KOPT-K1 (cell line): ENCODE results near the gene LHFPL2.
"Not testable (repeated sequence)": the region's sequence is repeated elsewhere in the genome, so short reads cannot be mapped to it uniquely, and the experiment has no call there.

Source experiments
- H3K27ac ChIP-seq: fragments of 200-600 bp; sonication (generic); 2 replicates; pipeline ENCODE4 v1.5.1; 2016; ENCODE audit warnings: antibody characterized with exemption, mild to moderate bottlenecking, low read depth, low read length; ENCODE audit not compliant: poor library complexity, severe bottlenecking
- H3K36me3 ChIP-seq: fragments of 200-600 bp; sonication (generic); 2 replicates; pipeline ENCODE4 v1.5.1; 2017; ENCODE audit warnings: antibody characterized with exemption, mild to moderate bottlenecking, low read length, moderate library complexity; ENCODE audit not compliant: insufficient read depth
- H3K9me3 ChIP-seq: fragments of 200-600 bp; sonication (generic); 2 replicates; pipeline ENCODE4 v1.5.1; 2017; ENCODE audit warnings: antibody characterized with exemption, low read length, mild to moderate bottlenecking; ENCODE audit not compliant: insufficient read depth, poor library complexity, severe bottlenecking

The LHFPL2 gene

GRCh38 chr5:78492224-78492623 lies 156.3 kb downstream of the LHFPL2 start:
- Histone ChIP-seq H3K27ac (no peak overlapping the region), H3K36me3 (no peaks in the 10 kb centered on the region; the same call in none of the 2 replicates), H3K9me3 (no peaks in the 10 kb centered on the region)

DNA sequence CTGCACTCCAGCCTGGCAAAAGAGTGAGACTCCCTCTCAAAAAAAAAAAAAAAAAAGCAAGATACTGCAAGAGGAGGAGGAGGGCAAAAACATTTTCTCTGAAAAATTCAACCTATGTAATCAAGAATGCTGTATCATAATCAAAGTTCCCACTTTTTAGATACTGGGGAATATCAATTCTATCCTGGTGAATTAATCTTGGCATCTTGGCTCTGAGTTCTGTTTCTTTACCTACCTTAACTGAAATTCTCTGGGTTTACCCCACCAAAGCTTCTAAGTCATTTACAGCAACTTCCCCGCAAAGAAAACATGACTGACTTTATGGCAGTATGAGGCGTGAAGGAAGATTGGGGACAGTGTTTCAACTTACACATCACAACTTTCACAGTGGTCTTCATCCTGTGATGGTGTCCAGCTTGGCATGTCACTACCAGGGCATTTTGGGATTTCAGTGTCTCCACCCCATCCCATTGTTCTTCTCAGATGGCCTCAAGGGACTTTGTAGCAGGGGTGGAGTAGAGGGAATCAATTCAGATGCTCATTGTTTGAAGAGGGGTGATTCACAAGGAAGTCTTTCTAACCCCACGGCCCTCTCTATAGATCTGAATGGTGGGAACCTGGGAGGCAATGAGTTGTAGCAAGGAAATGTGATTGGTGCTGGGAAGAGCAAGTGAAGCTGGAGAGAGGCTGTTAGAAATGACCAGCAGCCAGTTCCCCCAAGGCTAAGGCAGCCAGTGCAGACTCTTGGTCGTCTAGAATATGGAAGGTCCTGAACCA lies 157.7 kb downstream of the LHFPL2 start:
- Histone ChIP-seq H3K36me3 (no peaks in the 10 kb centered on the region; the same call in none of the 2 replicates), H3K9me3 (no peaks in the 10 kb centered on the region), H3K27ac (no peak overlapping the region)

DNA sequence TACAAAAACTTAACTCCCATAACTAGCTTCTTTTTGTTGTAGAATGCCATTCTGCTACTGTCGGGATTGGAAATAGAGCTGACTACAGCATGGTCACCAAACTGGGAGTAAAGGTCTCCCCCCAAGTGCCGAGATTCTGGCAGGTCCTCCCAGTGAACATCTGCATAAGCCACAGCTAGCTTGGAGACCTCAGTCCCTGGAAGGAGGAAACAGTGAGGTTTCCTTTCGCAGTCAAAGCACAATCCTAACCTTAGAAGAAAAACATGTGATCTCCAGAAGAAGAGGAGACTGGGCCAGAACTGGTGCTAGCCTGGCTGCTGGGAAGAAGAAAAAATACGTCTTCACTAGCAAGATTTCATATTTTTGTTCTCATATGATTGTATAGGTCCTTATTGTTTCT lies 160.7 kb downstream of the LHFPL2 start:
- Histone ChIP-seq H3K9me3 (no peaks in the 10 kb centered on the region), H3K27ac (no peak overlapping the region), H3K36me3 (no peaks in the 10 kb centered on the region; the same call in none of the 2 replicates)

- no peaks in the 10 kb centered on the region for H3K9me3 ChIP-seq
- no peak overlapping the region for H3K27ac ChIP-seq
- H3K36me3 ChIP-seq = no peaks in the 10 kb centered on the region; the same call in none of the 2 replicates
Observed at GRCh38 chr5:78486218-78486617, 162.4 kb downstream of the LHFPL2 start.

DNA sequence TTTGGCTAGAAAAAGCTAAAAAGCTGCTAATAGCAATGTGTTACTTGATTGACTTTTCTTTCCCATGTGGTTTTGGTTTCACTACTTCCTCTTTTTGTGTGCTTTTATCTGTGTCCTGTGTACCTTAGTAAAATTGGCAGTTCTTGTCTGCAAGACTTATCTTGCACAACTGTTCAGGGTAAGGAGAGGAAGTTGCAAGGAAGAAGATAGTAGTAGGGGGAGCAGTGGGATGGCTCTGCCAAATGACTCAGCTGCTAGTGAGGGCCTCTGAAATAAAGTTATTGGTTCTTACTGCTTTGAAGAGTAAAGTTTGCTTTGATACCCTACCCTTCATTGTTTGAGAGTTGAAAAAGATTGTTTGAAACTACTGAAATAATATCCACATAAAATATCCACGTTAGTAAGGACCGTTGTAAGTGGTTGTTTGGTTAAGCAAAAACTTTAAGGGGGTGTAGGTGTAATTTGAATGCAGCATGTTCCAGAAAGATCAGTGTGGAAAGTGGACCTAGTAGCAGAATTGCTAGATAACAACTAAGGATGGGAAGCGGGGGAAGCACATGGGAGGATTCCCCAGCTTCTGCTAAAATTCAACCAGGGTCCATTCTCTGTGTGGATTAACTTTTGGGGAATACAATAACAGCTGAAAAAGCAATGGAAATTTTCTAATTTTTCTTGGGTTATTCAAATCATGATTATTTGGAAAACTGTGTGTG lies 164.6 kb downstream of the LHFPL2 start:
- peak overlapping the region; percentile 24 for H3K27ac ChIP-seq
- H3K9me3 ChIP-seq = no peaks in the 10 kb centered on the region
- no peaks in the 10 kb centered on the region; the same call in none of the 2 replicates for H3K36me3 ChIP-seq

DNA sequence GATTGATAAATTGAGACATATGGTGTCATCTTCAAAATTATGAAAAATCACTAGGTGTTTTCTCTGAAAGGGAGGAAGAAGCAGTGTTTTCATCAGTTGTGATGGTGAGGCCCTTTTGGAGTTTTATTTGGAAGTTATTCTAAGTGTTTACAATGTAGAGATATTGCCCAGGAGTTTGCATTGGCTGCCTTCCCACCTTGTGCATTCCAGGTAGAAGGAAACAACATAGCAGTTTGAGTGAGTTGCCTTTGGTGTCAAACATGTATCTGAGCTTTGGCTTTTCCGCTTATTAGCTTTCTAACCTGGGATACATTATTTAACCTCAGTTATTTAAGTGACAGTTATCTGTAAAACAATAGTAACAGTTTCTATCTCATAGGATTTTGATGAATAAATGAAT lies 165.6 kb downstream of the LHFPL2 start:
- Histone ChIP-seq H3K36me3 (no peaks in the 10 kb centered on the region), H3K27ac (no peak overlapping the region), H3K9me3 (no peaks in the 10 kb centered on the region)

DNA sequence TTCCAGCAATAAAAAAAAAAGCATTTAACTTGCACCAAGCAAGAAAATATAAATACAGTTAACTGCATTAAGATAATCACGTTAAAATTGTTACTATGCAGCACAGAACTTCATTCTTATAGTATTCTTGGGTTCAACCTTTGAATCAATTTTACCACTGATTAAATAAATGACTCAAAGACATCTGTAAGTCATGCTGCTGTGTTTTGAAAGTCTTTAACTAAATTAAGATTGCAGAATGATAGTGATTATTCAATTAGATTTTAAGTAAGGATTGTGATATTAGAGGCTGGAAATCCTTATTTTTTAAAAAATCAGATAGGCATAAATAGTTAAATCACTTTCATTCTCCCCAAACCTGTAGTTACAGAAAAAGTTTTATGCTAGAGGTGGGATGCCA lies 171.8 kb downstream of the LHFPL2 start:
- Histone ChIP-seq H3K27ac (no peak overlapping the region), H3K9me3 (no peaks in the 10 kb centered on the region), H3K36me3 (peaks cover 5% of the 10 kb centered on the region; the same call in 1 of the 2 replicates)

GRCh38 chr5:78475370-78475769 lies 173.2 kb downstream of the LHFPL2 start:
- Histone ChIP-seq H3K27ac (no peak overlapping the region), H3K9me3 (no peaks in the 10 kb centered on the region), H3K36me3 (peaks cover 5% of the 10 kb centered on the region; the same call in 1 of the 2 replicates)

- H3K27ac ChIP-seq = no peak overlapping the region
- H3K36me3 ChIP-seq = peaks cover 5% of the 10 kb centered on the region; the same call in 1 of the 2 replicates
- H3K9me3 ChIP-seq = no peaks in the 10 kb centered on the region
Observed at GRCh38 chr5:78473751-78474150, 174.8 kb downstream of the LHFPL2 start.

- no peaks in the 10 kb centered on the region for H3K9me3 ChIP-seq
- H3K36me3 ChIP-seq = peaks cover 5% of the 10 kb centered on the region; the same call in 1 of the 2 replicates
- no peak overlapping the region for H3K27ac ChIP-seq
Observed at GRCh38 chr5:78472469-78473106, 176.0 kb downstream of the LHFPL2 start.

DNA sequence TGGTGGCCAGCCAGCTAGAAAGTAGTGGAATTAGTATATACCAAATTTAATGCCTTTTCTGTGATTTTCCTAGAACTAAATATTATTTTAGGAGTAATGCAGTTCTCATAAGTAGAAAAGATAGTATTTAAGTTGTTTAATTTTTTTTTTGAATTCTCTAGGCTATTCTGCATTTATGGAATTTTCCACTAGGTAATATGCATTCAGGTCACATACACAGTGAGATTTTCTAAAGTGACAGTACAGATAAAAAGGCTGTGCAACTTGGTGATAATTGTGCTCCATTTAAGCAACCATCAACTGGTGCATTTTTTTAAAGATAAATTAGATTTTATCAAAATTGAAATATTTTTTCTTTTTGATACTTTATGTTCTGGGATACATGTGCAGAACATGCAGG lies 176.7 kb downstream of the LHFPL2 start:
- Histone ChIP-seq H3K9me3 (no peaks in the 10 kb centered on the region), H3K36me3 (peaks cover 5% of the 10 kb centered on the region; the same call in 1 of the 2 replicates), H3K27ac (no peak overlapping the region)

DNA sequence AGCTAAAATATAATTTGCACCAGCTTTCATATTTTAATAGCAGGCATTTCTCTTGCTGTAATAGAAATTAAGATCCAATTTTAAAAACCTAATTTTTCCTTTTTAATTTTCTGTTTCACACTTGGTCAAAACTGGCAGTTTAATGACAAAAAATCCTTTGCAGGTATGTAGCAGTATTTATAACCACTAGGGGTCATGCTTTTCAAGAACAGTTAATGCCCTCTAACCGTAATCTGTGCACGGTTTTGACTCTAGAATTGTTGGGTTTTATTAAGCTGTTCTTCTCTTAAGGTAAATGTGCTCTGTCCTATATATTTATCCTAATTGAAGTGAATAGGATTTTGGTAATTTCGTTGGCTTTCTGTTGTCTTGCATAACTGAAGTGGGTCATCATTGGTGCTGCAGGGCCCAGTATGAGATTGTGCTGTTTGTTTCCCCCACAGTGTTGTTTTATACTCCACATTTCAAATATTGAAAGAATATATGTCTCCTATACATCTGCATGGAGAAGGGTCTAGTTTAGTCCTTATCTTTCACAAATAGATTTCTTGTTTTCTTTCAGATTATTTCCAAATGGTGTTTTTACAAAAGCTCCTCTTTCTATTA lies 180.7 kb downstream of the LHFPL2 start:
- H3K9me3 ChIP-seq = no peaks in the 10 kb centered on the region
- H3K36me3 ChIP-seq = peaks cover 9% of the 10 kb centered on the region; the same call in 1 of the 2 replicates
- H3K27ac ChIP-seq = no peak overlapping the region

- H3K27ac ChIP-seq = no peak overlapping the region
- no peaks in the 10 kb centered on the region for H3K9me3 ChIP-seq
- H3K36me3 ChIP-seq = peaks cover 9% of the 10 kb centered on the region; the same call in 1 of the 2 replicates
Observed at GRCh38 chr5:78467140-78467539, 181.4 kb downstream of the LHFPL2 start.

DNA sequence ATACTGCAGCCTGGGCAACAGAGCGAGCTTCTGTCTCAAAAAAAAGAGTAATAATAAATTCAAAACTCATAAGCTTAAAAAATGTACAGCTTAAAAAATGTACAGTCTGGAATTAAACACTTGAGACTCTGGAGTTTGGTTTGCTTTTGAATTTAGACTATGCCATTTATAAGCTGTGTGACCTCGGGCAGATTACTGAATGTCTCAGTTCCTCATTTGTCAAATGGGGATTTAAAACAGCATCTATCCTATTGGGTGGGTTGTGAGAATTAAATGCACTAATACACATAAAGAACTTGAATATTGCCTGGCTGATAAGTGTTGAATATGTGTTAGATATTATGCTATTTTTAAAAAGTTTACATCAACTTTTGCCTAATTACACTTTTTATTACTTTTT lies 189.7 kb downstream of the LHFPL2 start:
- H3K36me3 ChIP-seq = no peaks in the 10 kb centered on the region
- H3K27ac ChIP-seq = no peak overlapping the region
- H3K9me3 ChIP-seq = no peaks in the 10 kb centered on the region

- not testable (repeated sequence) for H3K27ac ChIP-seq, H3K9me3 ChIP-seq, H3K36me3 ChIP-seq
Observed at GRCh38 chr5:78457507-78457906, 191.1 kb downstream of the LHFPL2 start.
